ENCODE results near the gene ISCA2. TPM values are rescaled to one million over a fixed set of nuclear protein-coding genes. Genes with fewer than 3 reads are reported as not detected.

Gene ISCA2
- total RNA-seq, 1 donor from 2014 or later = 21.2 TPM

- no peak overlapping the region for H3K27ac ChIP-seq (ENCODE audit: low read depth, low read length)
- H3K36me3 Mint-ChIP-seq (ENCODE audit: low read depth, unreplicated experiment) = peaks cover 2% of the 10 kb centered on the region
- TF ChIP-seq EZH2 (IDR thresholded peaks at IDR 0.05; ENCODE audit: insufficient read depth, low read length) = no peak
- no peak for TF ChIP-seq CTCF (IDR thresholded peaks at IDR 0.05; ENCODE audit: insufficient read depth, low read depth, low read length)
Observed at GRCh38 chr14:74456684-74457564, 36.6 kb upstream of the ISCA2 start.

GRCh38 chr14:74457565-74457895, 36.0 kb upstream of the ISCA2 start:
- peaks cover 2% of the 10 kb centered on the region for H3K36me3 Mint-ChIP-seq (ENCODE audit: low read depth, unreplicated experiment)
- H3K9me3 ChIP-seq (ENCODE audit: insufficient read depth, low read depth, low read length) = no peaks in the 10 kb centered on the region
- no peak overlapping the region for H3K4me3 Mint-ChIP-seq (ENCODE audit: unreplicated experiment)
- H3K36me3 ChIP-seq (ENCODE audit: insufficient read depth, low read length) = no peaks in the 10 kb centered on the region
- DNase-seq (ENCODE audit: low read depth) (no peak), FAIRE-seq (no peak)
- H3K27ac ChIP-seq (ENCODE audit: low read depth, low read length) = no peak overlapping the region
- no peaks in the 10 kb centered on the region for H3K27me3 ChIP-seq (ENCODE audit: insufficient read depth, low read length)
- peaks cover 12% of the 10 kb centered on the region for H3K27me3 Mint-ChIP-seq (ENCODE audit: low read depth, unreplicated experiment)
- no peak for TF ChIP-seq EZH2 (IDR thresholded peaks at IDR 0.05; ENCODE audit: insufficient read depth, low read length)
- no peak for TF ChIP-seq CTCF (IDR thresholded peaks at IDR 0.05; ENCODE audit: insufficient read depth, low read depth, low read length)
- peaks cover 2% of the 10 kb centered on the region for H3K4me1 Mint-ChIP-seq (ENCODE audit: low read depth, unreplicated experiment)
- no peak overlapping the region for H3K27ac Mint-ChIP-seq (ENCODE audit: unreplicated experiment)
- H3K79me2 ChIP-seq (ENCODE audit: insufficient read depth, low read length) = no peaks in the 10 kb centered on the region
- H3K4me2 ChIP-seq (ENCODE audit: low read length) = no peak overlapping the region
- H3K4me3 ChIP-seq (ENCODE audit: insufficient read depth, low read depth, low read length) = no peak overlapping the region
- no peaks in the 10 kb centered on the region for H3K4me1 ChIP-seq (ENCODE audit: insufficient read depth, low read length)
- H4K20me1 ChIP-seq (ENCODE audit: insufficient read depth, low read length) = no peaks in the 10 kb centered on the region
- H3K9me3 Mint-ChIP-seq (ENCODE audit: unreplicated experiment) = peaks cover 9% of the 10 kb centered on the region
- H3K9ac ChIP-seq (ENCODE audit: low read length) = no peak overlapping the region
- no peak overlapping the region for H2AFZ ChIP-seq (ENCODE audit: low read depth, low read length)

More at GRCh38 chr14:74456684-74457564, 36.6 kb upstream of the ISCA2 start:
- no peaks in the 10 kb centered on the region for H3K27me3 ChIP-seq (ENCODE audit: insufficient read depth, low read length)
- DNase-seq (ENCODE audit: low read depth) (no peak), FAIRE-seq (no peak)
- Mint-ChIP-seq H3K4me1 (ENCODE audit: low read depth, unreplicated experiment) (peaks cover 2% of the 10 kb centered on the region), H3K27ac (ENCODE audit: unreplicated experiment) (no peak overlapping the region), H3K4me3 (ENCODE audit: unreplicated experiment) (no peak overlapping the region), H3K27me3 (ENCODE audit: low read depth, unreplicated experiment) (peaks cover 12% of the 10 kb centered on the region), H3K9me3 (ENCODE audit: unreplicated experiment) (peaks cover 9% of the 10 kb centered on the region)
- H2AFZ ChIP-seq (ENCODE audit: low read depth, low read length) = no peak overlapping the region
- H3K4me1 ChIP-seq (ENCODE audit: insufficient read depth, low read length) = no peaks in the 10 kb centered on the region
- no peaks in the 10 kb centered on the region for H3K79me2 ChIP-seq (ENCODE audit: insufficient read depth, low read length)
- no peaks in the 10 kb centered on the region for H3K9me3 ChIP-seq (ENCODE audit: insufficient read depth, low read depth, low read length)
- H3K9ac ChIP-seq (ENCODE audit: low read length) = no peak overlapping the region
- H3K36me3 ChIP-seq (ENCODE audit: insufficient read depth, low read length) = no peaks in the 10 kb centered on the region
- no peak overlapping the region for H3K4me3 ChIP-seq (ENCODE audit: insufficient read depth, low read depth, low read length)
- no peaks in the 10 kb centered on the region for H4K20me1 ChIP-seq (ENCODE audit: insufficient read depth, low read length)
- no peak overlapping the region for H3K4me2 ChIP-seq (ENCODE audit: low read length)

Data from astrocyte (in vitro differentiated cells and primary cell).